ENCODE measurements around the gene TEC.

- TF ChIP-seq, protein P1, sequence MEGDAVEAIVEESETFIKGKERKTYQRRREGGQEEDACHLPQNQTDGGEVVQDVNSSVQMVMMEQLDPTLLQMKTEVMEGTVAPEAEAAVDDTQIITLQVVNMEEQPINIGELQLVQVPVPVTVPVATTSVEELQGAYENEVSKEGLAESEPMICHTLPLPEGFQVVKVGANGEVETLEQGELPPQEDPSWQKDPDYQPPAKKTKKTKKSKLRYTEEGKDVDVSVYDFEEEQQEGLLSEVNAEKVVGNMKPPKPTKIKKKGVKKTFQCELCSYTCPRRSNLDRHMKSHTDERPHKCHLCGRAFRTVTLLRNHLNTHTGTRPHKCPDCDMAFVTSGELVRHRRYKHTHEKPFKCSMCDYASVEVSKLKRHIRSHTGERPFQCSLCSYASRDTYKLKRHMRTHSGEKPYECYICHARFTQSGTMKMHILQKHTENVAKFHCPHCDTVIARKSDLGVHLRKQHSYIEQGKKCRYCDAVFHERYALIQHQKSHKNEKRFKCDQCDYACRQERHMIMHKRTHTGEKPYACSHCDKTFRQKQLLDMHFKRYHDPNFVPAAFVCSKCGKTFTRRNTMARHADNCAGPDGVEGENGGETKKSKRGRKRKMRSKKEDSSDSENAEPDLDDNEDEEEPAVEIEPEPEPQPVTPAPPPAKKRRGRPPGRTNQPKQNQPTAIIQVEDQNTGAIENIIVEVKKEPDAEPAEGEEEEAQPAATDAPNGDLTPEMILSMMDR (IDR thresholded peaks at IDR 0.05; ENCODE audit: low read length): no peak
- TF ChIP-seq EZH2phosphoT487 (IDR thresholded peaks at IDR 0.05; ENCODE audit: low read length) (no peak), EZH2 (optimal IDR thresholded peaks at IDR 0.05; ENCODE audit: low read depth, low read length) (no peak)
Observed at GRCh38 chr4:48103483-48104139, 166.0 kb downstream of the TEC start.

Measured in MM.1S (cell line).